GM12875 (cell line): ENCODE data around the gene XG.
"Not testable (repeated sequence)": the region's sequence is repeated elsewhere in the genome, so short reads cannot be mapped to it uniquely, and the experiment has no call there.

ENCODE experiments used
- H3K4me3 ChIP-seq: one replicate; pipeline ENCODE4 v1.5.1; 2011; ENCODE audit warnings: low read depth, low read length, control low read depth
- CTCF ChIP-seq: IDR thresholded peaks from 2 replicates; pipeline ENCODE4 v1.5.1; 2011; ENCODE audit warnings: low read depth, mild to moderate bottlenecking, control low read depth, inconsistent platforms, low read length, moderate library complexity, borderline replicate concordance; ENCODE audit not compliant: insufficient read depth

XG gene

GRCh38 chrX:2774057-2774456, 22.2 kb downstream of the XG start:
- TF ChIP-seq CTCF: no peak
- no peak overlapping the region for H3K4me3 ChIP-seq

- no peak for TF ChIP-seq CTCF
- no peak overlapping the region for H3K4me3 ChIP-seq
Measured at GRCh38 chrX:2774776-2775175, 22.9 kb downstream of the XG start.

GRCh38 chrX:2780472-2781225, 28.8 kb downstream of the XG start:
- H3K4me3 ChIP-seq: not testable (repeated sequence)

GRCh38 chrX:2781226-2781571, 29.4 kb downstream of the XG start:
- no peak overlapping the region for H3K4me3 ChIP-seq
- TF ChIP-seq CTCF: no peak

- H3K4me3 ChIP-seq: no peak overlapping the region
Measured at GRCh38 chrX:2781698-2782097, 29.9 kb downstream of the XG start.

GRCh38 chrX:2782171-2782570, 30.3 kb downstream of the XG start:
- no peak for TF ChIP-seq CTCF
- no peak overlapping the region for H3K4me3 ChIP-seq

More at GRCh38 chrX:2781698-2782097, 29.9 kb downstream of the XG start:
- TF ChIP-seq CTCF: no peak

GRCh38 chrX:2782778-2783177, 30.9 kb downstream of the XG start:
- no peak for TF ChIP-seq CTCF
- H3K4me3 ChIP-seq: no peak overlapping the region
